DND-41 (cell line): ENCODE results near the gene DNAJC3.
"Not testable (repeated sequence)": the region's sequence is repeated elsewhere in the genome, so short reads cannot be mapped to it uniquely, and the experiment has no call there.

ENCODE experiments used
- ATAC-seq: fragments of 200-7000 bp; cut with Tn5 transposase; 3 replicates; pipeline ENCODE4 v1.9.1; 2021; ENCODE audit warnings: low read depth; ENCODE audit not compliant: insufficient read depth
- DNase-seq: peaks from one replicate; pipeline ENCODE4 v3.0.0-alpha.2; 2020
- H2AFZ ChIP-seq: 2 replicates; pipeline ENCODE4 v1.6.0; 2012; ENCODE audit warnings: low read depth, low read length
- H3K27ac ChIP-seq: 2 replicates; pipeline ENCODE4 v1.5.1; 2012; ENCODE audit warnings: low read length, inconsistent platforms
- H3K27me3 ChIP-seq: fragments of 200-600 bp; sonication (generic); 2 replicates; pipeline ENCODE4 v1.6.0; 2012; ENCODE audit warnings: low read length, mild to moderate bottlenecking, inconsistent platforms; ENCODE audit not compliant: insufficient read depth, poor library complexity
- H3K36me3 ChIP-seq: 2 replicates; pipeline ENCODE4 v1.5.1; 2012; ENCODE audit warnings: low read length, inconsistent platforms; ENCODE audit not compliant: insufficient read depth
- H3K4me1 ChIP-seq: 2 replicates; pipeline ENCODE4 v1.5.1; 2012; ENCODE audit warnings: mild to moderate bottlenecking, low read length; ENCODE audit not compliant: insufficient read depth
- H3K4me2 ChIP-seq: 2 replicates; pipeline ENCODE4 v1.6.0; 2012; ENCODE audit warnings: mild to moderate bottlenecking, moderate library complexity, low read length, inconsistent platforms; ENCODE audit not compliant: insufficient read depth
- H3K4me3 ChIP-seq, 2 experiments: fragments of 200-600 bp in 1 of 2; shearing (Covaris generic) in 1 of 2; 2 replicates each; pipeline ENCODE4 v1.5.1; 2012 to 2016; ENCODE audit warnings: inconsistent platforms in 2 of 2, low read length in 2 of 2, mild to moderate bottlenecking in 2 of 2, low read depth in 1 of 2, moderate library complexity in 1 of 2
- H3K79me2 ChIP-seq: 2 replicates; pipeline ENCODE4 v1.6.0; 2012; ENCODE audit warnings: low read length, inconsistent platforms; ENCODE audit not compliant: insufficient read depth
- H3K9ac ChIP-seq: 2 replicates; pipeline ENCODE4 v1.6.0; 2012; ENCODE audit warnings: low read depth, mild to moderate bottlenecking, inconsistent platforms, low read length, moderate library complexity
- H3K9me3 ChIP-seq: 2 replicates; pipeline ENCODE4 v1.5.1; 2012; ENCODE audit warnings: low read length, moderate library complexity, mild to moderate bottlenecking, inconsistent platforms; ENCODE audit not compliant: insufficient read depth, severe bottlenecking
- H4K20me1 ChIP-seq: 2 replicates; pipeline ENCODE4 v1.6.0; 2012; ENCODE audit warnings: low read length; ENCODE audit not compliant: insufficient read depth
- EZH2 ChIP-seq: IDR thresholded peaks from 3 replicates; pipeline ENCODE4 v1.6.1; 2012; ENCODE audit warnings: borderline replicate concordance, low read depth, mild to moderate bottlenecking, moderate library complexity, low read length, inconsistent platforms; ENCODE audit not compliant: severe bottlenecking
- TF ChIP-seq, protein P1 (sequence below): IDR thresholded peaks from 2 replicates; pipeline ENCODE4 v1.5.1; 2012; ENCODE audit warnings: borderline replicate concordance, low read length, moderate library complexity, mild to moderate bottlenecking; ENCODE audit not compliant: poor library complexity, severe bottlenecking; ENCODE audit errors: extremely low read depth

DNAJC3 gene

DNA sequence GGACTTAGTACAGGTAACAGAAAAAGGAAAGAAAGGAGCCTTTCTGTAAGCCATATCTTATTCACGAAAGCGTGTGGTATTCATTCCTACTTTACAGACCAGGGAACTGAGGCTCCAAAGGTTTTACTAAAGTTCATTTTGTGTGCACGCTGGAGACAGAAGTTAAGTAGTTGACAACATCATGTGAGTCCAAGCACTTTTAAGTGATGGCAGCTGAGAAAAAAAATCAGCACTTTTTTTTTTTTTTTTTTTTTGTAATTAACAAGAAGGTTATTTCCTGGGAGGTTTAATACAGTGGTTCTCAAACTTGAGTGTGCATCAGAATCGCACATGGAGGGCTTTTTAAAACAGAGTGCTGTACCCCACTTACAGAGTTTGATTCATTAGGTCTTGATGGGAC lies 2.0 kb downstream of the DNAJC3 start:
- Histone ChIP-seq H3K36me3 (no peaks in the 10 kb centered on the region), H3K79me2 (peaks cover 80% of the 10 kb centered on the region), H3K9me3 (no peaks in the 10 kb centered on the region), H3K27me3 (no peaks in the 10 kb centered on the region), H3K4me1 (peaks cover 47% of the 10 kb centered on the region), H2AFZ (no peak overlapping the region), H4K20me1 (peaks cover 20% of the 10 kb centered on the region; the same call in 1 of the 2 replicates), H3K4me2 (peak overlapping the region; percentile 82), H3K9ac (peak overlapping the region; percentile 93), H3K27ac (peak overlapping the region; percentile 22; the same call in 1 of the 2 replicates), H3K4me3 (peak overlapping the region in 1 of 2 experiments; percentile 77; a peak in 3 of 4 replicates)
- no peak for ATAC-seq
- TF ChIP-seq, protein P1, sequence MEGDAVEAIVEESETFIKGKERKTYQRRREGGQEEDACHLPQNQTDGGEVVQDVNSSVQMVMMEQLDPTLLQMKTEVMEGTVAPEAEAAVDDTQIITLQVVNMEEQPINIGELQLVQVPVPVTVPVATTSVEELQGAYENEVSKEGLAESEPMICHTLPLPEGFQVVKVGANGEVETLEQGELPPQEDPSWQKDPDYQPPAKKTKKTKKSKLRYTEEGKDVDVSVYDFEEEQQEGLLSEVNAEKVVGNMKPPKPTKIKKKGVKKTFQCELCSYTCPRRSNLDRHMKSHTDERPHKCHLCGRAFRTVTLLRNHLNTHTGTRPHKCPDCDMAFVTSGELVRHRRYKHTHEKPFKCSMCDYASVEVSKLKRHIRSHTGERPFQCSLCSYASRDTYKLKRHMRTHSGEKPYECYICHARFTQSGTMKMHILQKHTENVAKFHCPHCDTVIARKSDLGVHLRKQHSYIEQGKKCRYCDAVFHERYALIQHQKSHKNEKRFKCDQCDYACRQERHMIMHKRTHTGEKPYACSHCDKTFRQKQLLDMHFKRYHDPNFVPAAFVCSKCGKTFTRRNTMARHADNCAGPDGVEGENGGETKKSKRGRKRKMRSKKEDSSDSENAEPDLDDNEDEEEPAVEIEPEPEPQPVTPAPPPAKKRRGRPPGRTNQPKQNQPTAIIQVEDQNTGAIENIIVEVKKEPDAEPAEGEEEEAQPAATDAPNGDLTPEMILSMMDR, result no peak
- no peak for DNase-seq

DNA sequence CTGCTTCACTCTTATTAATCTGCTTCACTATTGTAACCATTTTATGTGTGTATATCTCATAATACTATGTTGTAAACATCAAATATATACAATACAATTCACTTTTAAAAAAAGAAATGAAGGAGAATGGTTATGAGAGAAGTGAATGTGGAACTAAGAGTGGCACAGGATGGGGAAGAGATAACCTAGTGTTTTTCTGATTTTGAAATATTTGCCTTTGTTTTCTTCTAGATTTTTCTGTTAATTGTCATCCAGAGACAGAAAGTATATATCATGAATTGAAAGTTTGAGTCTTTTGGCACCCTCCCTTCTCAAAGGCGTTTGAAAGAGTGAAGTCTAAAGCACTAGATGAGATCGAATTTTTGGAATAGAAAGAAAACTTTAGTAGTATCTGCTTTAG lies 2.8 kb downstream of the DNAJC3 start:
- Histone ChIP-seq H3K4me2 (peak overlapping the region; percentile 82; the same call in 1 of the 2 replicates), H3K79me2 (peaks cover 87% of the 10 kb centered on the region), H3K36me3 (no peaks in the 10 kb centered on the region), H3K9ac (no peak overlapping the region), H3K4me1 (peaks cover 41% of the 10 kb centered on the region), H4K20me1 (peaks cover 23% of the 10 kb centered on the region; the same call in 1 of the 2 replicates), H3K9me3 (peaks cover 3% of the 10 kb centered on the region), H3K27ac (no peak overlapping the region), H3K27me3 (no peaks in the 10 kb centered on the region), H2AFZ (no peak overlapping the region), H3K4me3 (no peak overlapping the region)
- ATAC-seq (no peak), DNase-seq (no peak)
- TF ChIP-seq, protein P1, result no peak
- TF ChIP-seq EZH2, result no peak

GRCh38 chr13:95684418-95684817 lies 7.5 kb downstream of the DNAJC3 start:
- H4K20me1 ChIP-seq, result peaks cover 20% of the 10 kb centered on the region; the same call in 1 of the 2 replicates
- H2AFZ ChIP-seq, result no peak overlapping the region
- H3K79me2 ChIP-seq, result peaks cover 97% of the 10 kb centered on the region
- H3K27me3 ChIP-seq, result no peaks in the 10 kb centered on the region
- H3K9ac ChIP-seq, result no peak overlapping the region
- peaks cover 12% of the 10 kb centered on the region for H3K9me3 ChIP-seq
- H3K4me3 ChIP-seq, result no peak overlapping the region
- H3K36me3 ChIP-seq, result no peaks in the 10 kb centered on the region
- no peak for DNase-seq
- TF ChIP-seq, protein P1, result no peak
- no peak for TF ChIP-seq EZH2
- H3K4me1 ChIP-seq, result peaks cover 9% of the 10 kb centered on the region
- no peak for ATAC-seq
- no peak overlapping the region for H3K27ac ChIP-seq
- H3K4me2 ChIP-seq, result no peak overlapping the region

DNA sequence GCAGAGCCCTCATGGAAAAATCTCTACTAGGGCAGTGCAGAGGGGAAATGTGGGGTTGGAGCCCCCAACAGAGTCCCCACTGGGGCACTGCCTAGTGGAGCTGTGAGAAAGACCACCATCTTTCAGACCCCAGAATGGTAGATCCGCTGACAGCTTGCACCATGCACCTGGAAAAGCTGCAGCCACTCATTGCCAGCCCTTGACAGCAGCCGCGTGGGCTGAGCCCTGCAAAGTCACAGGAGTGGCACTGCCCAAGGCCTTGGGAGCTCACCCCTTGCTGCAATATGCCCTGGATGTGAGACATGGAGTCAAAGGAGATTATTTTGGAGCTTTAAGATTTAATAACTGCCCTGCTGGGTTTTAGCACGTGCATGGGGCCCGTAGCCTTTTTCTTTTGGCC lies 8.0 kb downstream of the DNAJC3 start:
- not testable (repeated sequence) for H3K9ac ChIP-seq, H3K27ac ChIP-seq, H3K4me2 ChIP-seq, H3K36me3 ChIP-seq, ATAC-seq, H2AFZ ChIP-seq, H3K4me3 ChIP-seq, H3K27me3 ChIP-seq, H3K4me1 ChIP-seq, DNase-seq
- Histone ChIP-seq H4K20me1 (peaks cover 17% of the 10 kb centered on the region; the same call in 1 of the 2 replicates), H3K79me2 (peaks cover 96% of the 10 kb centered on the region), H3K9me3 (peaks cover 12% of the 10 kb centered on the region)
